ACC112 (cell line): Measurements from ENCODE around the gene SLCO1B1.
"Not testable (repeated sequence)": the region's sequence is repeated elsewhere in the genome, so short reads cannot be mapped to it uniquely, and the experiment has no call there.

Experiments
- H2AFZ ChIP-seq: fragments of 200-600 bp; sonication (generic); one replicate; pipeline ENCODE4 v1.6.0; 2017; ENCODE audit warnings: antibody characterized with exemption, low read length; ENCODE audit not compliant: unreplicated experiment
- H3K27ac ChIP-seq: fragments of 200-600 bp; sonication (generic); 2 replicates; pipeline ENCODE4 v1.5.1; 2014; ENCODE audit warnings: low read depth, mild to moderate bottlenecking, antibody characterized with exemption, low read length, moderate library complexity
- H3K27me3 ChIP-seq: fragments of 200-600 bp; sonication (generic); 2 replicates; pipeline ENCODE4 v1.6.1; 2014; ENCODE audit warnings: mild to moderate bottlenecking, antibody characterized with exemption, low read length, moderate library complexity, mixed read lengths; ENCODE audit not compliant: insufficient read depth
- H3K36me3 ChIP-seq: fragments of 200-600 bp; sonication (generic); 2 replicates; pipeline ENCODE4 v1.6.1; 2016; ENCODE audit warnings: mild to moderate bottlenecking, antibody characterized with exemption, low read length, moderate library complexity, mixed read lengths; ENCODE audit not compliant: insufficient read depth
- H3K4me1 ChIP-seq: fragments of 200-600 bp; sonication (generic); one replicate; pipeline ENCODE4 v1.6.1; 2016; ENCODE audit warnings: low read length, mixed read lengths; ENCODE audit not compliant: insufficient read depth, unreplicated experiment, control insufficient read depth
- H3K4me3 ChIP-seq: fragments of 200-600 bp; sonication (generic); 2 replicates; pipeline ENCODE4 v1.5.1; 2014; ENCODE audit warnings: mild to moderate bottlenecking, low read depth, low read length
- H3K79me2 ChIP-seq: fragments of 200-600 bp; sonication (generic); one replicate; pipeline ENCODE4 v1.6.0; 2016; ENCODE audit warnings: low read length; ENCODE audit not compliant: control insufficient read depth, unreplicated experiment, insufficient read depth

Gene SLCO1B1

DNA sequence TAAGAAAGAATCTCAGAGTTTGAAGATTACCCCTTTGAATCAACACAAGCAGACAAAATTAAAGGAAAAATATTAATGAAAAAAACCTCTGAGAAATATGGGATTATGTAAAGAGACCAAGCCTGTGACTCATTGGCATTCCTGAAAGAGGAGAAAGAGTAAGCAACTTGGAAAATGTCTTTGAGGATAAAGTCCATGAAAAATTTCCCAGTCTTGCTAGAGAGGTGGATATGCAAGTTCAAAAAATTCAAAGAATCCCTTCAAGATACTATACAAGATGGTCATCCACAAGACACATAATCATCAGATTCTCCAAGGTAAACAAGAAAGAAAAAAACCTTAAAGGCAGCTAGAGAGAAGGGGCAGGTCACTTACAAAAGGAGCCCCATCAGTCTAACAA, 13.3 kb downstream of the SLCO1B1 start:
- Histone ChIP-seq H3K27ac (no peak overlapping the region), H3K4me1 (no peaks in the 10 kb centered on the region), H3K27me3 (peaks cover 3% of the 10 kb centered on the region; the same call in 1 of the 2 replicates), H2AFZ (no peak overlapping the region), H3K4me3 (no peak overlapping the region), H3K79me2 (no peaks in the 10 kb centered on the region), H3K36me3 (no peaks in the 10 kb centered on the region)

- H3K27me3 ChIP-seq, H3K4me3 ChIP-seq, H2AFZ ChIP-seq, H3K36me3 ChIP-seq, H3K79me2 ChIP-seq, H3K4me1 ChIP-seq, H3K27ac ChIP-seq: not testable (repeated sequence)
Observed at GRCh38 chr12:21149861-21150260, 18.9 kb downstream of the SLCO1B1 start.

DNA sequence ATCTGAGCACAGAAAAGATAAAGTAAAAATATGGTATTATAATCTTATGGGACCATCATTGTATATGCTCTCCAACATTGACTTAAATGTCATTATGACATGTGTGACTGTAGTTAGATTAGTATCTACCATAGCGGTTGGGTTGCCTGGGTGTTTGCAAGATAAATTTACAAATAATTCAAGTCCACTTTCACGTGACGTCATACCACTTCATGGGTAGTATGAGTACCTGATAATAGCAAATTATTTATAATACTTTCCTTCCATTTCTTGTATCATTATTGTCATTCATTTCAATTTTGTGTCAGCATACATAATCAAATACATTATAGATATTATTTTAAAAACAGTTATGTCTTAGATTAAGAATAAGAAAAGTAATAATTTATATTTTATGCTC, 20.2 kb downstream of the SLCO1B1 start:
- Histone ChIP-seq H3K4me3 (no peak overlapping the region), H3K27ac (no peak overlapping the region), H3K27me3 (no peaks in the 10 kb centered on the region), H3K36me3 (no peaks in the 10 kb centered on the region), H3K79me2 (no peaks in the 10 kb centered on the region), H3K4me1 (no peaks in the 10 kb centered on the region), H2AFZ (peak overlapping the region; percentile 10)

DNA sequence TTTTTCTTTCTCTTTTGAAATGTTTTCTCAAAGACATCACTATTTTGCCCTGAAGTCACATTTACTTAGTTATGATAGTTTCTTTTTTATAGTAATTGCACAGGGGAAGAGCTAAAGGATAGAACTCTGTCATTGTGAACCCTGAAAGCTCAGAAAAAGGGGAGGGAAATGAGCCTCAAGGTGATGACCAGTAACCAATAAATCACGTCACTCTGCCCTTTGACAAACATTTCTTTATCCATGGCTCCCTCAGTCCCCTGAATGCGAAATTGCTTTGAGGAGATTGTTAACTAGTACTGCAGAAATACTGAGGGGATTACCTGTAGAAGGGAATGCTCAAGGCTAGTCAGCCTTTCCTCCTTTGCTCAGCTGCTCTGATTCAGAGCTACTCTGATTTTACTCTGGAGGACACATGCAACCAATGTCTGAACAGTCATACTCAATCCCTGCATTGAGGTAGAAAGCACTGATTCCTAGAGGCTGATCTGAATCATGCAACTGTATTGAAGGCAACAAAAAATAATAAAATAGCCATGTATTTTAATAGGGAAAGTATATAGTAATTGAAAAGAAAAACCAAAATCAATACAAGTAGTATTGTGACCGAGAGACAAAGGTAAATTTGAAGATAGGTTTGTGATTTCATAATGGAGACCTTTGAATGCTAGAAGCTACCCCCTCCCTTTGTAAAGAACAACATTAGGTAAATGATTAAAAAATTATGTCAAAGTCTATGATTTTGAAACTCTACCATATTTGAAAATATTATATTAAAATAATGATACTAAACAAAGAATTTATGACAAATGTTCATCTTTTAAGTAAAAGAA, 24.7 kb downstream of the SLCO1B1 start:
- Histone ChIP-seq H3K4me3 (no peak overlapping the region), H3K27ac (no peak overlapping the region), H3K79me2 (no peaks in the 10 kb centered on the region), H3K36me3 (no peaks in the 10 kb centered on the region), H3K27me3 (no peaks in the 10 kb centered on the region), H2AFZ (no peak overlapping the region), H3K4me1 (no peaks in the 10 kb centered on the region)

- Histone ChIP-seq H3K4me1 (no peaks in the 10 kb centered on the region), H3K79me2 (no peaks in the 10 kb centered on the region), H3K4me3 (no peak overlapping the region), H3K27me3 (peaks cover 10% of the 10 kb centered on the region), H3K36me3 (no peaks in the 10 kb centered on the region), H3K27ac (no peak overlapping the region), H2AFZ (no peak overlapping the region)
Observed at GRCh38 chr12:21165048-21165447, 34.1 kb downstream of the SLCO1B1 start.

DNA sequence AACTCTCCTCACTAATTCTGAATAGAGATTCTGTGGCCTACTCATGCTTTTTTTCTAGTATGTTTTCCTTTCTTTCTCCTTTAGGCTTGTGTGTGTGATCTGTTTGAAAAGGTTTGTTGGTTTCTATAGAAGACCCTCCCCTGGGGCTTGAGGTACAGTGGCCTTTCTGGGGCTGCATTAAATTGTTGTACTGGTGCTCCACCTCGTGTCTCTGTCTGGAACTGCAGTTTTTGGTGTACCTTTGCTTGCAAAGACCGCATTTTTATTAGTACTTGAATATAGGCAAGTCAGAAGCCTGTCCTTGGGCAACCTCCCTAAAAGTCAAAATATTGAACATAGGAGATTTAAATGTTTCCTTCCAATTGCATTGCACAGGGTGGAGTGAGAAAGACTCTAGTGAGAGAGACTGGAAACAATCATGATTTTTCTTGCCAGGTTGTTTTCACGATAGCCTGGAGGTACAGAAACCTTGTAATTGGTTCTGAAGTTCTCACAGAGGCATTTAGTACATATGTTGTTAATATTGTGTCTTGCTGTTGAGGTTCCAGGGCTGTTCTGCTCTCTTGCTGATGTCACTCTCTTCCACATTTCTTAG, 39.0 kb downstream of the SLCO1B1 start:
- H3K79me2 ChIP-seq = no peaks in the 10 kb centered on the region
- no peaks in the 10 kb centered on the region for H3K36me3 ChIP-seq
- no peaks in the 10 kb centered on the region for H3K4me1 ChIP-seq
- peaks cover 18% of the 10 kb centered on the region for H3K27me3 ChIP-seq
- no peak overlapping the region for H2AFZ ChIP-seq
- no peak overlapping the region for H3K4me3 ChIP-seq
- H3K27ac ChIP-seq = no peak overlapping the region

GRCh38 chr12:21172079-21172478, 41.1 kb downstream of the SLCO1B1 start:
- Histone ChIP-seq H3K27me3 (peaks cover 25% of the 10 kb centered on the region), H2AFZ (no peak overlapping the region), H3K4me1 (no peaks in the 10 kb centered on the region), H3K4me3 (no peak overlapping the region), H3K27ac (no peak overlapping the region), H3K79me2 (no peaks in the 10 kb centered on the region), H3K36me3 (no peaks in the 10 kb centered on the region)

- peaks cover 25% of the 10 kb centered on the region for H3K27me3 ChIP-seq
- H3K4me3 ChIP-seq = no peak overlapping the region
- no peaks in the 10 kb centered on the region for H3K4me1 ChIP-seq
- no peaks in the 10 kb centered on the region for H3K79me2 ChIP-seq
- H3K27ac ChIP-seq = no peak overlapping the region
- H2AFZ ChIP-seq = no peak overlapping the region
- H3K36me3 ChIP-seq = no peaks in the 10 kb centered on the region
Observed at GRCh38 chr12:21183721-21184275, 52.8 kb downstream of the SLCO1B1 start.

DNA sequence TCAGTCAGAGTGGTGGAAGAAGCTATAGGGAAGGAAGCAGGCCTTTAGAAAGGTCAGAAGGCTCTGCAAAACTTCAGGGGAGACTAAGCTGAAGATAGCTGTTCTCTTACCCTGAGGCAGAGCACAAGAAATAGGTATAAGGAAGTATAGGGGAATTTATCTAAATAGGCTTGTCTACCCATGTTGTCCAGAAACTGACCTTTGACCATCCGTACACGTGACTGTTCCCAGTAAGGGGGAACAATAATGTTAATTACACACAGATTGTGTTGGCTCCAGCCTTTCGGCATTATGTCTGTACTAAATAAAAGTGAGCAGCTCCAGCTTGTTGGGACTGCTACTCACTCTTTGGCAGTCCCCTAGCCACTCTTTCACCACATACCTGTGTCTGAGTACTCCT, 59.0 kb downstream of the SLCO1B1 start:
- Histone ChIP-seq H3K4me3 (no peak overlapping the region), H2AFZ (no peak overlapping the region), H3K36me3 (no peaks in the 10 kb centered on the region), H3K27me3 (peaks cover 18% of the 10 kb centered on the region; the same call in 1 of the 2 replicates), H3K27ac (no peak overlapping the region), H3K4me1 (no peaks in the 10 kb centered on the region), H3K79me2 (no peaks in the 10 kb centered on the region)

GRCh38 chr12:21214433-21214832, 83.4 kb downstream of the SLCO1B1 start:
- not testable (repeated sequence) for H2AFZ ChIP-seq, H3K4me1 ChIP-seq, H3K36me3 ChIP-seq, H3K79me2 ChIP-seq, H3K4me3 ChIP-seq, H3K27ac ChIP-seq, H3K27me3 ChIP-seq

DNA sequence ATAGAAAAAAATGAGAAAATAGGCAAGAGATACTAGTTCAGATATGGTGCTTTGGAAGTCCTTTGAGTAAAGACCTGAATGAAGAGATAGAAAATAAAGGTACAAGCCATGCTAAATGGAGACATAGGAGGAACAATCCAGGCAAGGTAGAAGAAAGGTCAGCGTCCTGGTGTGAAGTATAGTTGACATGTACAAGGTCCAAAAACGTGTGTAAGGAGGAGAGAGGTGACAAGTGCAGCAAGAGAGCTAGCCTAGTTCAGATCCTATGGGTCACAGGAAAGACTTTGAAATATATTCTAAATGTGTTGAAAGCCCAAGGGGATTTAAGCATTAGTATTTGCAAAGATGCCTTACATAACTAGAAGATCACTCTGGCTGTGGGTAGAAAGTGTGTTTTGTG, 88.2 kb downstream of the SLCO1B1 start:
- Histone ChIP-seq H3K4me1 (no peaks in the 10 kb centered on the region), H3K36me3 (no peaks in the 10 kb centered on the region), H3K27ac (no peak overlapping the region), H3K4me3 (no peak overlapping the region), H3K27me3 (no peaks in the 10 kb centered on the region), H3K79me2 (no peaks in the 10 kb centered on the region), H2AFZ (no peak overlapping the region)
